Hepatocyte (in vitro differentiated cells): Measurements from ENCODE around the gene FCHO2. TPM values are rescaled to one million over a fixed set of nuclear protein-coding genes. Genes with fewer than 3 reads are reported as not detected.

ENCODE experiments used
- DNase-seq: peaks from one replicate; pipeline ENCODE4 v3.0.0-alpha.2; 2016; ENCODE audit warnings: low spot score
- H2AFZ ChIP-seq: fragments of 200-600 bp; sonication (generic); 2 replicates; pipeline ENCODE4 v1.6.0; 2016; ENCODE audit warnings: antibody characterized with exemption, mild to moderate bottlenecking
- H3K27ac ChIP-seq: fragments of 200-600 bp; sonication (generic); 2 replicates; pipeline ENCODE4 v1.5.1; 2016; ENCODE audit warnings: mild to moderate bottlenecking
- H3K27me3 ChIP-seq: fragments of 200-600 bp; sonication (generic); 2 replicates; pipeline ENCODE4 v1.6.1; 2016
- H3K36me3 ChIP-seq: fragments of 200-600 bp; sonication (generic); replicated peaks from 2 replicates; pipeline ENCODE4 v1.5.1; 2016; ENCODE audit warnings: low read depth; ENCODE audit not compliant: insufficient read depth
- H3K4me1 ChIP-seq: fragments of 200-600 bp; sonication (generic); 2 replicates; pipeline ENCODE4 v1.5.1; 2016; ENCODE audit warnings: mild to moderate bottlenecking, moderate library complexity; ENCODE audit not compliant: insufficient read depth
- H3K4me2 ChIP-seq: fragments of 200-600 bp; sonication (generic); 2 replicates; pipeline ENCODE4 v1.6.0; 2016
- H3K4me3 ChIP-seq: fragments of 200-600 bp; sonication (generic); 2 replicates; pipeline ENCODE4 v1.5.1; 2016; ENCODE audit warnings: mild to moderate bottlenecking
- H3K79me2 ChIP-seq: fragments of 200-600 bp; sonication (generic); 2 replicates; pipeline ENCODE4 v1.6.0; 2017; ENCODE audit warnings: mild to moderate bottlenecking
- H3K9me2 ChIP-seq: fragments of 200-600 bp; sonication (generic); replicated peaks from 2 replicates; pipeline ENCODE4 v1.6.0; 2017; ENCODE audit warnings: mild to moderate bottlenecking; ENCODE audit not compliant: insufficient read depth
- H3K9me3 ChIP-seq: fragments of 200-600 bp; sonication (generic); 2 replicates; pipeline ENCODE4 v1.5.1; 2016; ENCODE audit warnings: low read depth, mild to moderate bottlenecking
- H4K20me1 ChIP-seq: fragments of 200-600 bp; sonication (generic); 2 replicates; pipeline ENCODE4 v1.6.0; 2016; ENCODE audit warnings: mild to moderate bottlenecking; ENCODE audit not compliant: insufficient read depth, poor library complexity, severe bottlenecking
- EZH2 ChIP-seq: fragments of 200-600 bp; sonication (generic); IDR thresholded peaks from 2 replicates; pipeline ENCODE4 v1.6.1; 2016; ENCODE audit warnings: antibody characterized with exemption, mild to moderate bottlenecking, borderline replicate concordance
- EZH2phosphoT487 ChIP-seq: fragments of 200-600 bp; sonication (generic); IDR thresholded peaks from one replicate; pipeline ENCODE4 v1.6.1; 2018; ENCODE audit warnings: antibody characterized with exemption, mild to moderate bottlenecking, low read depth, moderate library complexity; ENCODE audit not compliant: unreplicated experiment, severe bottlenecking
- WGBS: methylation state at CpG from one replicate; pipeline ENCODE4 v1.1.6; 2016; ENCODE audit warnings: low lambda C conversion rate; ENCODE audit errors: missing lambda C conversion rate; 5-methylcytosine and 5-hydroxymethylcytosine counted together
- polyA plus RNA-seq: library from polyadenylated mRNA; unstranded; fragments of >200 nt; fragmentation: Nextera tagmentation; extraction: Ambion mirVana; gene quantifications from 2 replicates; pipeline ENCODE4 v1.2.1, GENCODE V29; 2016
- total RNA-seq: library from RNA; depleted of rRNA; stranded (reverse); fragments of >200 nt; gene quantifications from 2 replicates; pipeline ENCODE4 v1.2.3, GENCODE V29; 2014
- TF ChIP-seq, protein P1 (sequence below): fragments of 200-600 bp; sonication (generic); IDR thresholded peaks from 2 replicates; pipeline ENCODE4 v1.5.1; 2016; ENCODE audit warnings: antibody characterized with exemption, mild to moderate bottlenecking; ENCODE audit not compliant: poor library complexity

FCHO2 gene
- total and polyA plus RNA-seq, 2 experiments from 2014 or later = 6.3 to 17.1 TPM

DNA sequence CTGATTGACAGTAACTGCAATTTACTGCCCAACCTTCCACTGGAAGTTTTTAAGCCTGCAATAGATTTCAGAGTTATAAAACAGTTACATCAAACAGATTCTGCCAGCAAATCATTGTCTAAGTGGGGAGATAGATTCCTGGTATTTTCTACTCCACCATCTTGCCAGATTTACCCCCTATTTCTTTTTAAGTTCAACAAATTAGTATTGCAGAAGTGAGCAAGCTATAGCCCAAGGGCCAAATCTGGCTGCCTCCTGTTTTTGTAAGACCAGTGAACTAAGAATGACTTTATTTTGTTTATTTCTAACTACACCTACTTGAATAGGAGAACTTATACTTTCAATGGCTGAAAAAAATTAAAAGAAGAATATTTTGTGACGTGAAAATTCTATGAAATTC is 155.7 kb downstream of the FCHO2 start:
- no peak overlapping the region for H3K4me3 ChIP-seq
- no peaks in the 10 kb centered on the region for H4K20me1 ChIP-seq
- no peaks in the 10 kb centered on the region for H3K9me2 ChIP-seq
- no peak overlapping the region for H2AFZ ChIP-seq
- H3K4me1 ChIP-seq = peaks cover 6% of the 10 kb centered on the region
- 93% methylated on average over 1 of the region's 1 CpG for WGBS
- H3K4me2 ChIP-seq = no peak overlapping the region
- DNase-seq = no peak
- no peak overlapping the region for H3K27ac ChIP-seq
- no peaks in the 10 kb centered on the region for H3K36me3 ChIP-seq
- H3K79me2 ChIP-seq = no peaks in the 10 kb centered on the region
- H3K27me3 ChIP-seq = no peaks in the 10 kb centered on the region
- TF ChIP-seq EZH2 = no peak
- no peak for TF ChIP-seq EZH2phosphoT487
- TF ChIP-seq, protein P1, sequence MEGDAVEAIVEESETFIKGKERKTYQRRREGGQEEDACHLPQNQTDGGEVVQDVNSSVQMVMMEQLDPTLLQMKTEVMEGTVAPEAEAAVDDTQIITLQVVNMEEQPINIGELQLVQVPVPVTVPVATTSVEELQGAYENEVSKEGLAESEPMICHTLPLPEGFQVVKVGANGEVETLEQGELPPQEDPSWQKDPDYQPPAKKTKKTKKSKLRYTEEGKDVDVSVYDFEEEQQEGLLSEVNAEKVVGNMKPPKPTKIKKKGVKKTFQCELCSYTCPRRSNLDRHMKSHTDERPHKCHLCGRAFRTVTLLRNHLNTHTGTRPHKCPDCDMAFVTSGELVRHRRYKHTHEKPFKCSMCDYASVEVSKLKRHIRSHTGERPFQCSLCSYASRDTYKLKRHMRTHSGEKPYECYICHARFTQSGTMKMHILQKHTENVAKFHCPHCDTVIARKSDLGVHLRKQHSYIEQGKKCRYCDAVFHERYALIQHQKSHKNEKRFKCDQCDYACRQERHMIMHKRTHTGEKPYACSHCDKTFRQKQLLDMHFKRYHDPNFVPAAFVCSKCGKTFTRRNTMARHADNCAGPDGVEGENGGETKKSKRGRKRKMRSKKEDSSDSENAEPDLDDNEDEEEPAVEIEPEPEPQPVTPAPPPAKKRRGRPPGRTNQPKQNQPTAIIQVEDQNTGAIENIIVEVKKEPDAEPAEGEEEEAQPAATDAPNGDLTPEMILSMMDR = no peak
- H3K9me3 ChIP-seq = no peaks in the 10 kb centered on the region

- no peaks in the 10 kb centered on the region for H3K27me3 ChIP-seq
- no peaks in the 10 kb centered on the region for H3K9me3 ChIP-seq
- no peak overlapping the region for H2AFZ ChIP-seq
- DNase-seq = no peak
- WGBS = 85% methylated on average over 1 of the region's 1 CpG
- peaks cover 6% of the 10 kb centered on the region for H3K4me1 ChIP-seq
- no peaks in the 10 kb centered on the region for H3K36me3 ChIP-seq
- H3K27ac ChIP-seq = no peak overlapping the region
- H3K9me2 ChIP-seq = no peaks in the 10 kb centered on the region
- H4K20me1 ChIP-seq = no peaks in the 10 kb centered on the region
- H3K79me2 ChIP-seq = no peaks in the 10 kb centered on the region
- H3K4me3 ChIP-seq = no peak overlapping the region
- H3K4me2 ChIP-seq = no peak overlapping the region
- TF ChIP-seq, protein P1 = no peak
- TF ChIP-seq EZH2phosphoT487 (no peak), EZH2 (no peak)
These were observed 156.5 kb downstream of the FCHO2 start for GRCh38 chr5:73112359-73112758.

DNA sequence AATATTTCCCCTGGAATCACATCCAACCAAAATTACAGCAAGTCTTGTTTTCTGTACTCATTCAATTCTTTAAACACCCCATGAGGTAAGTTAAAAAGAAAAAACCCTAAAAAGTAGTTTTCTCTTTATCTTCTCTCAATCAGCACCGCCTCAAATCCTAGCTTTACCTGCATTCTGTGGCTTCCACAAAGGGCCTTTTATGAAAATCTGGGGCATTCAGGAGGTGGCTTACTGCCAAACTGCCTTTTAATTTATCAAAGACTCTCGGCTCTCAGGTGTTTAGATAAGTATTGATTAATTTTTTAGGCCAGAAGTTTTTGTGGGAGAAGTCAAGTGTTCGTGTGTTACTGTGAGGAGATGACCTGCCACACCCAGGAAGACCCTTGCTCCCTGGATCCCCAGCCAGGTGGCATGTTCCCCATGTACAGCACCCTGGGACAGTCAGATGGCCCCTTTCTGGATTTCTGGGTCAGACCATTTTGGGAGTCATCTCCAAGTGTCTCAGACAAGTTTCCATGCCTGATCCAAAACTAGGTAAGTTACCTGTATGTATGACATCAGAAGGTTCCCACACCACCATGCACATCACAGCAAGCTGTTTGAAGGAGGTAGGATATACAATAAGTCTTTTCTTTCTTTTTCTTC is 158.3 kb downstream of the FCHO2 start:
- Histone ChIP-seq H3K4me1 (peaks cover 6% of the 10 kb centered on the region), H4K20me1 (no peaks in the 10 kb centered on the region), H3K79me2 (no peaks in the 10 kb centered on the region), H3K4me3 (no peak overlapping the region), H3K9me2 (no peaks in the 10 kb centered on the region), H3K27ac (no peak overlapping the region), H2AFZ (no peak overlapping the region), H3K27me3 (no peaks in the 10 kb centered on the region), H3K36me3 (no peaks in the 10 kb centered on the region), H3K4me2 (no peak overlapping the region), H3K9me3 (no peaks in the 10 kb centered on the region)
- DNase-seq = no peak
- WGBS = 66% methylated on average over 3 of the region's 3 CpGs
- TF ChIP-seq EZH2 = no peak
- TF ChIP-seq, protein P1 = no peak
- no peak for TF ChIP-seq EZH2phosphoT487
